Mammary epithelial cell (primary cell): ENCODE measurements around the gene CFTR.

Experiments used
- CTCF ChIP-seq, 2 donors: IDR thresholded peaks in 1 of 2; conservative IDR thresholded peaks in 1 of 2; 2 replicates each; pipeline ENCODE4 v1.5.1; 2011 to 2012; ENCODE audit warnings: inconsistent platforms in 2 of 2, low read length in 2 of 2, mild to moderate bottlenecking in 2 of 2, control low read depth in 1 of 2, low read depth in 1 of 2; ENCODE audit not compliant: insufficient read depth in 1 of 2; ENCODE audit errors: extremely low read depth in 1 of 2
- EZH2 ChIP-seq: IDR thresholded peaks from 2 replicates; pipeline ENCODE4 v1.6.1; 2012; ENCODE audit warnings: low read length, inconsistent platforms, borderline replicate concordance

GRCh38 chr7:117444646-117445045 is 35.2 kb upstream of the CFTR start:
- TF ChIP-seq EZH2 = no peak
- TF ChIP-seq CTCF (conservative IDR thresholded peaks at IDR 0.05 in 1 of 2, IDR thresholded peaks at IDR 0.05 in 1 of 2; ENCODE audit: extremely low read depth in 1 of 2, insufficient read depth in 1 of 2, low read depth in 1 of 2, low read length in 2 of 2) = no peak
